Daoy (cell line): ENCODE data around the gene KIF1C. TPM values are rescaled to one million over a fixed set of nuclear protein-coding genes. Genes with fewer than 3 reads are reported as not detected.
"Not testable (repeated sequence)": the region's sequence is repeated elsewhere in the genome, so short reads cannot be mapped to it uniquely, and the experiment has no call there.

Source experiments
- DNase-seq: peaks from one replicate; pipeline ENCODE4 v3.0.0-alpha.2; 2015; ENCODE audit warnings: low read depth
- total RNA-seq: library from RNA; depleted of rRNA; stranded (reverse); fragments of >200 nt; shearing (Covaris generic); gene quantifications from 2 replicates; pipeline ENCODE4 v1.2.3, GENCODE V29; 2014

KIF1C gene
- total RNA-seq, 1 experiment from 2014 or later: 32.3 TPM

GRCh38 chr17:5002121-5002788, 4.5 kb downstream of the KIF1C start:
- no peak for DNase-seq

GRCh38 chr17:5003214-5003867, 5.6 kb downstream of the KIF1C start:
- no peak for DNase-seq

- DNase-seq: peak; percentile 78
These were observed 14.2 kb downstream of the KIF1C start for GRCh38 chr17:5011928-5012327.

DNA sequence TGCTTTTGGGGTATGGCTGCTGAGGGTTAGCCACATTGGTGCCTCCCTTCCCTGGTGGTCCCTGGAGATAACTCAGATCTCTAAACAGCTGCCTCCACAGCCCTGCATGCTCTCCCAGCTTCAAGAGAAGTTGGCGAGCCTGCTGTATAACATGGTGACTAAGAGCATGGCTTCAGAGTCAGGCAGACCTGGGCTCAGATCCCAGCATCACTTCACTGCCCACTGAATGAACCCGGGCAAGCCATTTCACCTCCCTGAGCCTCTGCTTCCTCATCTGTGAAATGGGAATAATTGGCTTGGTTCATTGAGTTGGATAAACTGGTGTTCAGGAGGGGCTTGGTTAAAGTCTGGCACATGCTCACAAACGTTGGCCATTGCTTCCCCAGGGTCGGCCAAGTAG, 16.6 kb downstream of the KIF1C start:
- no peak for DNase-seq

DNA sequence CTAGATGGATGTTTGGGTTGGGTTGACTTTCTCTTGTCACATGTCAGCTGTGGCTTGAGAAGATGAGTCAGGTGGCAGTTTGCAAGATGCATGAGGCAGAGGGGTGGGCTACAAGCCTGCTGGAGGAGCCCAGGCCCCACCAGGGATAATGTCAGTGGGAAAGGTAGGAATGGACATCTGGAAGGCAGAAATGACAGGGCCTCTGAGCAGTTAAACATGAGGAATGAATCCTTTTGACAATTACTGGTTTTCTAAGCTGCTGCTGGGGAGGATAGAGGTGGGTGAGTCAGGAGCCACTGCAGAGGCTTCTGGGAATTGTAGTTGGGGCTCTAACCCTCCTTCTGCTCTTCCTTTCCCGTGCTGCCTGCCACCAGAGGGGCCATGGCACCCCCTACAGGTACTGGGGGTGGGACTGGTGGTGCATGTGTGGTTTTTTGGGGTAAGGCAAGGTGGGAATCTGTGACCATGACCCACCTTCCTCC, 21.8 kb downstream of the KIF1C start:
- DNase-seq: peak; percentile 45

DNA sequence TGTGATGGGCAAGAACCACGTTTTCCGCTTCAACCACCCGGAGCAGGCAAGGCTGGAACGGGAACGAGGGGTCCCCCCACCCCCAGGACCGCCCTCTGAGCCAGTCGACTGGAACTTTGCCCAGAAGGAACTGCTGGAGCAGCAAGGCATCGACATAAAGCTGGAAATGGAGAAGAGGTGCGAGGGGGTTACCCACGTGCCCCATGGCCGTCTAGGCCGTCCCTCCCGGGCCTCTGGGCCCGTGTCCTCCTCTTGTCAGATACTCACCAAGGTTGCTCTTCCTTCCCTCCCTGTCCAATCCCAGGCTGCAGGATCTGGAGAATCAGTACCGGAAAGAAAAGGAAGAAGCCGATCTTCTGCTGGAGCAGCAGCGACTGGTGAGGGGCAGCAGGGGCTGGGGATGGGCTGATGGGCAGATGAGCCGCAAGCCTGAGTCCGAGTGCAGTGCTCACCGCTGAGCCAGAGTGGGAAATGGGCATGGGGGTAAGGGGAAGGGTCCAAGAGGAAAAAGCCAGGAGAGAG, 22.8 kb downstream of the KIF1C start:
- DNase-seq: no peak

- DNase-seq: no peak
These were observed 24.5 kb downstream of the KIF1C start for GRCh38 chr17:5022171-5022711.

DNA sequence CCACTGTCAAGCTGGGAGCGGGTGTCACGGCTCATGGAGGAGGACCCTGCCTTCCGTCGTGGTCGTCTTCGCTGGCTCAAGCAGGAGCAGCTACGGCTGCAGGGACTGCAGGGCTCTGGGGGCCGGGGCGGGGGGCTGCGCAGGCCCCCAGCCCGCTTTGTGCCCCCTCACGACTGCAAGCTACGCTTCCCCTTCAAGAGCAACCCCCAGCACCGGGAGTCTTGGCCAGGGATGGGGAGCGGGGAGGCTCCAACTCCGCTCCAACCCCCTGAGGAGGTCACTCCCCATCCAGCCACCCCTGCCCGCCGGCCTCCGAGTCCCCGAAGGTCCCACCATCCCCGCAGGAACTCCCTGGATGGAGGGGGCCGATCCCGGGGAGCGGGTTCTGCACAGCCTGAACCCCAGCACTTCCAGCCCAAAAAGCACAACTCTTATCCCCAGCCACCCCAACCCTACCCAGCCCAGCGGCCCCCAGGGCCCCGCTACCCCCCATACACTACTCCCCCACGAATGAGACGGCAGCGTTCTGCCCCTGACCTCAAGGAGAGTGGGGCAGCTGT, 25.9 kb downstream of the KIF1C start:
- DNase-seq: no peak

DNA sequence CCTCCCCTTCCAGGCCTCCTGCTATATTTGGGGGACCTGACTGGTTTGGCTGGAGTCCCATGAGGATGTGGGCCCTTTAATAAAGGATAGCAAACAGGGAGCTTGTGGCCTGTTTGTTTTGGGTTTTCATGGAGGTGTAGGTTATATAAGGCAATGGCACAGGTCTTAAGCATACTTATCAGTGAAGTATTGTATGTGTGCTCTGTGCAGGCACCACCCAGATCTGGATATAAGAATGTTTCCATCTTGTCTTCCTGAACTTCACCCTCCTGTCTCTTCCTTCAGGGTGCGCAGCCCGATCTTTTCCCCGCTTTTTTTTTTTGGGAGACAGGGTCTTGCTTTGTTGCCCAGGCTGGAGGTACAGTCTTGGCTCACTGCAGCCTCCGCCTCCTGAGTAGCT, 26.9 kb downstream of the KIF1C start:
- no peak for DNase-seq

DNA sequence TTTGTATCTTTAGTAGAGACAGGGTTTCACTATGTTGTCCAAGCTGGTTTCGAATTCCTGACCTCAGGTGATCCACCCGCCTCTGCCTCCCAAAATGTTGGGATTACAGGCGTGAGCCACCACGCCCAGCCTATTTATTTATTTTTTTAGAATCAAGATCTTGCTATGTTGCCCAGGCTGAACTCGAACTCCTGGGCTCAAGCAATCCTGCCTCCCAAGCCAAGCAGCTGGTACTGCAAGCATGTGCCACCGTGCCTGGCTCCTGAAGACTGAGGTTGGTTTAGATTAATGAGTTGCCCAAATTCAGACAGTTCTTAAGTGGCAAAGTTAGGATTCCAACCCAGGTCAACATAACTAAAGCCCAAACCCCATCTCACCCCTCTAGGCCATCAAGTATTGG, 29.5 kb downstream of the KIF1C start:
- DNase-seq: no peak

DNA sequence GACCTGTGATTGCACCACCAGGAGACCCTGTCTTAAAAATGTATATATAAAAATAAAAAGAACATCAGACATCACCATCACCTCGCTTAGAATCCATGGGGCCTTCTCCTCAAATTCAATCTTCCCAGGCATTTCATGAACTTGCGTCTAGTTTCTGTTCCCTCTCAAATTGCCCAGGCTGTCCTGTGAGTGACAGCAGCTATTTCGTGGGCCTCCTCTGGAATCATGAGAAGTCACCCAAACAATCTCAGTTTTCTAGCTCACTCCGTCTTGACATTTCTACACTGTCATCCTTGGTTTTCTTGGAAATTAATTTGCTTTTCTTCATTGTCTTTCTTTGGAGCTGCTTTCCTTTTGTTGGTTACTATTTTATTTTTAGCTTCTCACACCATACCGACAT, 30.2 kb downstream of the KIF1C start:
- no peak for DNase-seq

DNA sequence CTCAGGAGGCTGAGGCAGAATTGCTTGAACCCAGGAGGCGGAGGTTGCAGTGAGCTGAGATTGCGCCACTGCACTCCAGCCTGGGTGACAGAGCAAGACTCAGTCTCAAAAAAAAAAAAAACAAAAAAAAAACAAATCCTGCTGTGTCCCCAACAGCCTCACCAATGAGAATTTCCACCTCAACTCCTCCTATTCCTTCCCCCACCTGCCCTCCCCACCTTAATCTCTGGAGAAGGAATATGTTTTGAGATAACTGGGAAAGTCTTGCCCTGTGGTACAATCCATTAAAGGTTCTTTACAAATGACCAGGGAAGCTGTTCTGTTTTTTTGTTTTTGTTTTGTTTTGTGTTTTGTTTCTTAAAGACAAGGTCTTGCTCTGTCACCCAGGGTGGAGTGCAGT, 32.4 kb downstream of the KIF1C start:
- DNase-seq: not testable (repeated sequence)

DNA sequence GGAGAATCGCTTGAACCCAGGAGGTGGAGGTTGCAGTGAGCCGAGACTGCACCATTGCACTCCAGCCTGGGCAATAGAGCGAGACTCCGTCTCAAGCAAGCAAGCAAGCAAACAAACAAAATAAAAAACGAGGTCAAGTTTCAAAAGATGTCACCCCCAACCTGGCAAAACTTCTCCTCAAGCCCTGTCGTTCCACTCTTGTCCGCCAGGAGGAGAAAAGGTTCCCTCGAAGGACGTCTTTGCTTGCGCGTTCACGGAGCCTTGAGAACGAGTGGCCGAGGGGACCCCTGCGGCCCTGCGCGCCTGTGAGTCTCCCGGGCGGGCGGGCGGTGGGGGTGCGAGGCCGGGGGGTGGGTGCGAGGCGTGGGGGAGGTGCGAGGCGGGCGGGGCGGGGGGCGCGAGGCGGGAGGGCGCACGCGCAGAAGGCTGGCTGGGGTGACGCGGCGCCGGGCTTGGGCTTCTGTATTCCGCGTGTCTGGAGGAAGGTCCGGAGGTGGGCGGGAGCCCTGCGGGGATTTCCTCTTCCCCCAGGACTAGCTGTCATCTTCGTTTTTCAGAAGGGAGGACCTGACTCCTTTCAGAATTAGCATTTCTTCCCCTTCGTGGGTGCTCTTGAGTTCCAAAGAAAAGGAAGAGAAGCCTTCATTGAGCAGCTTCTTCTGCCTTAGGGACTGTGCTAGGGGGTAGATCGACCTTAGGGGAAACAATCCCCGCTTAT, 33.8 kb downstream of the KIF1C start:
- DNase-seq: peak; percentile 82

- no peak for DNase-seq
These were observed 35.1 kb downstream of the KIF1C start for GRCh38 chr17:5032865-5033264.

GRCh38 chr17:5033352-5034015, 35.7 kb downstream of the KIF1C start:
- no peak for DNase-seq

DNA sequence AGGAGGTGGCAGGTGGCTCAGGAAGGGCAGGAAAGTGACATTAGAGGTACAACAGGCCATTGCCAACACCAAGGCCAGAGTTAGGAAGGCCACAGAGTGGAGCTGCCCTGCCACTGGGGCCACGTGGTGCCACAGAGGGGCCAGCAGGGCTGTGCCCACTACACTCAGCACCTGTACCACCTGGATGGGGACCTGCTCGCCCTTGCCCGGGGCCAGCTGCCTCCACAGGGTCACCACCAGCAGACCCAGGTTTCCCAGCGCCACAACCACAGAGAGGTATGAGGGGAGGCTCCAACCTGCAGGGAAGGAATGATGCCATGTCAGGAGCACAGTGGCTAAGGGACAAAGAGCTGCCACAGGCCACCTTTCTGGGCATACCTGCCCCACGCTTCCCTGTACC, 36.3 kb downstream of the KIF1C start:
- no peak for DNase-seq

DNA sequence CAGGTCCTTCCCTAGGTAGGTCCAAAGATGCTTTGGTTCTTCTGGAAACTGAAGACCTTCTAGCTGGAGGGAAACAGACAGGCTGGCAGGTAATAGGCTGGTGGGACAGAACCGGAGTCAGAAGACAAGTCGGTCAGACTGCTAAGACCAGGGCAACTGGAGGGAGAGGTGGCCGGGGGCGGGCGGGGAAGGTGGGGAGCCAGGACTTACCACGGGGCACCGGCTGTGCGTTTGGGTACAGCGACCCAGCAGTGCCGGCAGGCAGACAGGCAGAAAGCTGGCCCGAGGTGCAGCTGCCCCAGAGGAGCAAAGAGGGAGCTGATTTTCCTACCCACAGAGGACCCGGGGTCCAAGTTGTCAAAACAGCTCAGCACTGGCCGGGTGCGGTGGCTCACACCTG, 36.9 kb downstream of the KIF1C start:
- no peak for DNase-seq

- DNase-seq: no peak
These were observed 37.6 kb downstream of the KIF1C start, which contains the start of gene SLC52A1 for GRCh38 chr17:5035315-5035714. SLC52A1 (minus strand) TSS chr17:5035426; CDS start chr17:5034606, 820 bp downstream.

DNA sequence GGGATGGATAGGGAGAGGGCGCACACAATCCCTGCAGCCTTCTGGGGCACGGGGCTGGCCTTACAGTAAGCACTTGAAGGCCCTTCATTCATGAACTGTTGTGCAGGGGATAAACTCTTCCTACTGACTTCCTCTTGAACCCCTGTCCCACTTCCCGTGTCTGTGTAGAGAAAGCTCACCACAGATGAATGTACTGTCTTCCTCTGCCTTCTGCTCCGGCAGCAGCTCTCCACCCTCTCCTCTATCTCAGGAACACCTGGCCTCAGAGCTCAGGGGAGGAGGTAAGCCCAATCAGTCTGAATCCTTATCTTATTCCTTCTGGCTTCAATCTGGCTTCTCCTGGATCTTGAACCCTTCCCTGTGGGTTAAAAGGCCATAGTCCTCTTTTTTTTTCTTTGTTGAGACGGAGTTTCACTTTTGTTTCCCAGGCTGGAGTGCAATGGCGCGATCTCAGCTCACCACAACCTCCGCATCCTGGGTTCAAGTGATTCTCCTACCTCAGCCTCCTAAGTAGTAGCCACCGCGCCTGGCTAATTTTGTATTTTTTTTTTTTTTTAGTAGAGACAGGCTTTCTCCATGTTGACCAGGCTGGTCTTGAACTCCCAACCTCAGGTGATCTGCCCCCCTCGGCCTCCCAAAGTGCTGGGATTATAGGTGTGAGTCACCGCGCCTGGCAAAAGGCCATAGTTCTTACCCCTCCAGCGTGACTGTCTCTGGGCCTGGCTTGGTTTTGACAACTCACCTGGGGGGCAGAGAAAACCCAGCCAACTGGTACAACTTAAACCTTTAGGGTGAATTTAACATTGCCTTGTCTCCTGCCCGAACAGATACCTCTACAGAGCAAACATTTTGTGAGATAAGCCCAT, 44.6 kb downstream of the KIF1C start:
- peak; percentile 49 for DNase-seq

GRCh38 chr17:5043524-5043923, 45.8 kb downstream of the KIF1C start:
- DNase-seq: no peak
